OCI-LY7 (cell line): ENCODE data around the gene EIF4G3. TPM values are rescaled to one million over a fixed set of nuclear protein-coding genes. Genes with fewer than 3 reads are reported as not detected.

Experiments
- BruUV-seq: library from RNA; stranded (reverse); fragments of 400-500 nt; replicated peaks from 2 replicates; lab custom pipeline; 2021; lab: Mats Ljungman, UMichigan
- CTCF ChIA-PET: fragments of 300-600 bp; sonication (Branson Sonifier 250); formaldehyde crosslinking; loops from one replicate; lab custom pipeline; 2022; ENCODE audit warnings: antibody characterized with exemption; ENCODE audit not compliant: unreplicated experiment; lab: Charles Lee
- POLR2A ChIA-PET: fragments of 300-600 bp; sonication (Branson Sonifier 250); formaldehyde crosslinking; loops from one replicate; lab custom pipeline; 2022; ENCODE audit warnings: antibody characterized with exemption; lab: Charles Lee
- DNase-seq: peaks from one replicate; pipeline ENCODE4 v3.0.0-alpha.2; 2015; ENCODE audit warnings: low spot score
- H2AFZ ChIP-seq: fragments of 200-600 bp; sonication (generic), shearing (Covaris generic); 2 replicates; pipeline ENCODE4 v1.6.1; 2014; ENCODE audit warnings: mild to moderate bottlenecking, antibody characterized with exemption, low read length, moderate library complexity
- H3K27ac ChIP-seq: fragments of 200-600 bp; sonication (generic); 2 replicates; pipeline ENCODE4 v1.5.1; 2014; ENCODE audit warnings: mixed run types, low read depth, mild to moderate bottlenecking, moderate library complexity, low read length, inconsistent platforms; ENCODE audit not compliant: poor library complexity, severe bottlenecking
- H3K36me3 ChIP-seq: fragments of 200-600 bp; sonication (generic); 2 replicates; pipeline ENCODE4 v1.6.1; 2014; ENCODE audit warnings: mild to moderate bottlenecking, antibody characterized with exemption, low read length, moderate library complexity, mixed read lengths; ENCODE audit not compliant: insufficient read depth
- H3K4me1 ChIP-seq: fragments of 200-600 bp; sonication (generic); 2 replicates; pipeline ENCODE4 v1.5.1; 2014; ENCODE audit warnings: mild to moderate bottlenecking, low read length; ENCODE audit not compliant: insufficient read depth, poor library complexity, severe bottlenecking
- H3K4me2 ChIP-seq: fragments of 200-600 bp; sonication (generic); 2 replicates; pipeline ENCODE4 v1.6.1; 2014; ENCODE audit warnings: mild to moderate bottlenecking, low read length
- H3K4me3 ChIP-seq: fragments of 200-600 bp; sonication (generic); 2 replicates; pipeline ENCODE4 v1.5.1; 2014; ENCODE audit warnings: mild to moderate bottlenecking, low read depth, low read length; ENCODE audit not compliant: poor library complexity, severe bottlenecking
- H3K79me2 ChIP-seq: fragments of 200-600 bp; sonication (generic); 2 replicates; pipeline ENCODE4 v1.6.1; 2016; ENCODE audit warnings: low read depth, mild to moderate bottlenecking, low read length, moderate library complexity, mixed read lengths; ENCODE audit not compliant: insufficient read depth
- H3K9me2 ChIP-seq: fragments of 200-600 bp; sonication (generic); 2 replicates; pipeline ENCODE4 v1.6.1; 2016; ENCODE audit warnings: mild to moderate bottlenecking, low read length, mixed read lengths; ENCODE audit not compliant: insufficient read depth
- H3K9me3 ChIP-seq: fragments of 200-600 bp; sonication (generic); 2 replicates; pipeline ENCODE4 v1.6.1; 2014; ENCODE audit warnings: mild to moderate bottlenecking, mixed run types, low read length, mixed read lengths
- H4K20me1 ChIP-seq: fragments of 200-600 bp; sonication (generic); 2 replicates; pipeline ENCODE4 v1.6.1; 2014; ENCODE audit warnings: mild to moderate bottlenecking, antibody characterized with exemption, low read length, moderate library complexity, mixed read lengths; ENCODE audit not compliant: insufficient read depth
- EZH2phosphoT487 ChIP-seq: fragments of 200-600 bp; sonication (generic); IDR thresholded peaks from 2 replicates; pipeline ENCODE4 v1.6.1; 2018; ENCODE audit warnings: low read depth, borderline replicate concordance, mild to moderate bottlenecking, mixed run types, antibody characterized with exemption, low read length, moderate library complexity, mixed read lengths
- intact Hi-C: fragments of 100-400 bp; cut with micrococcal nuclease; formaldehyde crosslinking; loops from one replicate; pipeline ENCODE4 v1.10.0; 2022; ENCODE audit not compliant: unreplicated experiment
- total RNA-seq, 2 experiments: library from RNA; depleted of rRNA in 1 of 2; stranded (reverse); fragments of >200 nt in 1 of 2; shearing (Covaris generic) in 1 of 2; gene quantifications; 2 replicates each; pipeline ENCODE4 v1.2.3, GENCODE V29; 2014 to 2022
- TF ChIP-seq, protein P1 (sequence below): fragments of 200-600 bp; sonication (generic); conservative IDR thresholded peaks from 2 replicates; pipeline ENCODE4 v1.5.1; 2014; ENCODE audit warnings: mild to moderate bottlenecking, antibody characterized with exemption, low read length, moderate library complexity, mixed read lengths

Gene EIF4G3
- total RNA-seq, 2 experiments from 2014 or later = 28.5 to 62.1 TPM

DNA sequence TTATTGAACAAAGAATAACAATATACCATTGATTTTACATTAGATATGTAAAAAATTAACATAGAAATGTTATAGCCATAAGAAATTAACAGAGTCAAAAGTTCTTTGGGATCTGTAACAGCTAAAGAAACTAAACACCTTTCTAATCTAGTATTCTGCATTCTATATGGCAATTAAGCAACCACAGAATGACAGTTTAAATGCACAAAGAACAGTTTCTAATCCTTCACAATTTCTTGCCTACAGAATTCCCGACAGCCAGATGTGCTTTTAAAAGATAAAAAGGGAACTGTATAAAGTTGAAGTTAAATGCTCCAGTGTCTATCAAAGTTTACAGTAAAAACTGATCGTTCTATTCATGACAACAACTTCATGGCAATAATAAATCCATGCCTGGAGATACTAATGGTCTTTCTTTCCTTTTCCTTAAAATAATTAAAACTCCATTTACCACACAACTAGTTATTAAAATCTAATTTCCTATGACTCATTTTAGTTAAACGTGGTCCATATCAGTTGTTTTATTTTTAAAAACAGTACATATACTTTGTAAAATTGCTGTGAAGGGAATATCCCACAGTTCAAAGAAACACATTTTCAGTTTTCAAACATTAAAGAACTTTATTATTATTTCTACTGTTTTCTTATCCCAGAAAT lies 110.2 kb downstream of the EIF4G3 start:
- Histone ChIP-seq H3K27ac (no peak overlapping the region), H3K4me2 (no peak overlapping the region), H3K4me1 (peaks cover 6% of the 10 kb centered on the region), H3K9me2 (no peaks in the 10 kb centered on the region), H2AFZ (no peak overlapping the region), H3K36me3 (no peaks in the 10 kb centered on the region), H4K20me1 (no peaks in the 10 kb centered on the region), H3K4me3 (no peak overlapping the region), H3K9me3 (no peaks in the 10 kb centered on the region), H3K79me2 (no peaks in the 10 kb centered on the region)
- POLR2A ChIA-PET = no interaction called here
- no peak for DNase-seq
- intact Hi-C loops = no loop called here
- no TSS peak for BruUV-seq
- CTCF ChIA-PET = no interaction called here
- TF ChIP-seq, protein P1, sequence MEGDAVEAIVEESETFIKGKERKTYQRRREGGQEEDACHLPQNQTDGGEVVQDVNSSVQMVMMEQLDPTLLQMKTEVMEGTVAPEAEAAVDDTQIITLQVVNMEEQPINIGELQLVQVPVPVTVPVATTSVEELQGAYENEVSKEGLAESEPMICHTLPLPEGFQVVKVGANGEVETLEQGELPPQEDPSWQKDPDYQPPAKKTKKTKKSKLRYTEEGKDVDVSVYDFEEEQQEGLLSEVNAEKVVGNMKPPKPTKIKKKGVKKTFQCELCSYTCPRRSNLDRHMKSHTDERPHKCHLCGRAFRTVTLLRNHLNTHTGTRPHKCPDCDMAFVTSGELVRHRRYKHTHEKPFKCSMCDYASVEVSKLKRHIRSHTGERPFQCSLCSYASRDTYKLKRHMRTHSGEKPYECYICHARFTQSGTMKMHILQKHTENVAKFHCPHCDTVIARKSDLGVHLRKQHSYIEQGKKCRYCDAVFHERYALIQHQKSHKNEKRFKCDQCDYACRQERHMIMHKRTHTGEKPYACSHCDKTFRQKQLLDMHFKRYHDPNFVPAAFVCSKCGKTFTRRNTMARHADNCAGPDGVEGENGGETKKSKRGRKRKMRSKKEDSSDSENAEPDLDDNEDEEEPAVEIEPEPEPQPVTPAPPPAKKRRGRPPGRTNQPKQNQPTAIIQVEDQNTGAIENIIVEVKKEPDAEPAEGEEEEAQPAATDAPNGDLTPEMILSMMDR = no peak
- TF ChIP-seq EZH2phosphoT487 = no peak

DNA sequence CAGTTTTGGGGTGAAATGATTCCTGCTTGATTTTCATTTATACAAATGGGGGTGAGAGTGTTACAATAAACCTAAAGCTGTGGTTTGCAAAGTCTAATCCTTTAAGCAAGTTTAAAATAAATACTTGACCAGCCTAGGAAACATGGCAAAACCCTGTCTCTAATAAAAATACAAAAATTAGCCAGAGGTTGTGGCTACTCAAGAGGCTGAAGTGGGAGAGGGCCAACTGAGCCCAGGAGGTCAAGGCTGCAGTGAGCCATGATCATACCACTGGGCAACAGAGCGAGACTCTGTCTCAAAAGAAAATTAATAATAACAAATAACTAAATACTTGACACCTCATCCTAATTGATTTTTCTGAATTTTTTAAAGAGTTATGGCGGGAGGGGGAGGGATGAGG lies 110.8 kb downstream of the EIF4G3 start:
- BruUV-seq = no TSS peak
- no peak overlapping the region for H3K4me3 ChIP-seq
- intact Hi-C loops = no loop called here

DNA sequence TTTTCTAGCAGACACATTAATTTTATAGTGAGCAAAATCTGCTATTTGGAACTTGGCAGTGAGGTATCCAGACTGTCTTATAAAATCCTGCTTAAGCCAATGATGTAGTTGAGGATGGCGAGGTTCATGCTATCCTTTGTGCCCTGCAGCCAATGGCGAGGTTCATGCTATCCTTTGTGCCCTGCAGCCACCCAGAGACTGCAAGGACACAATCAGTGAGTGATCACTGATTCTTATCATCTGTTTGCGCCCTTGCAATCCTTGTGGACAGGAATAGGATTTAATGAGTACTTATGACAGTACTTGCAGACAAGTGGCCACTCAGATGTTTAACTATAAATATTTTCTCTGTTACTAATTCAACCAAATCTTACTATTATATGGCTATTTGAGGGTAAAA lies 112.6 kb downstream of the EIF4G3 start:
- ChIA-PET CTCF (no interaction called here), POLR2A (no interaction called here)
- no peaks in the 10 kb centered on the region for H3K9me3 ChIP-seq
- no peak overlapping the region for H3K27ac ChIP-seq
- intact Hi-C loops = no loop called here
- H3K4me1 ChIP-seq = no peaks in the 10 kb centered on the region
- no peaks in the 10 kb centered on the region for H3K79me2 ChIP-seq
- H2AFZ ChIP-seq = no peak overlapping the region
- no peak for DNase-seq
- no peaks in the 10 kb centered on the region for H3K9me2 ChIP-seq
- no TSS peak for BruUV-seq
- no peak overlapping the region for H3K4me3 ChIP-seq
- H4K20me1 ChIP-seq = no peaks in the 10 kb centered on the region
- no peak overlapping the region for H3K4me2 ChIP-seq
- no peaks in the 10 kb centered on the region for H3K36me3 ChIP-seq
- TF ChIP-seq, protein P1 = no peak
- no peak for TF ChIP-seq EZH2phosphoT487

More for the DNA sequence above, 110.8 kb downstream of the EIF4G3 start:
- Histone ChIP-seq H3K9me2 (no peaks in the 10 kb centered on the region), H3K79me2 (no peaks in the 10 kb centered on the region), H3K9me3 (no peaks in the 10 kb centered on the region), H3K27ac (no peak overlapping the region), H3K36me3 (no peaks in the 10 kb centered on the region), H3K4me1 (peaks cover under 1% of the 10 kb centered on the region), H3K4me2 (no peak overlapping the region), H4K20me1 (no peaks in the 10 kb centered on the region), H2AFZ (no peak overlapping the region)
- POLR2A ChIA-PET = no interaction called here
- CTCF ChIA-PET = no interaction called here
- TF ChIP-seq, protein P1 = no peak
- DNase-seq = no peak
